Measurements from ENCODE around the gene BAZ2A.

DNA sequence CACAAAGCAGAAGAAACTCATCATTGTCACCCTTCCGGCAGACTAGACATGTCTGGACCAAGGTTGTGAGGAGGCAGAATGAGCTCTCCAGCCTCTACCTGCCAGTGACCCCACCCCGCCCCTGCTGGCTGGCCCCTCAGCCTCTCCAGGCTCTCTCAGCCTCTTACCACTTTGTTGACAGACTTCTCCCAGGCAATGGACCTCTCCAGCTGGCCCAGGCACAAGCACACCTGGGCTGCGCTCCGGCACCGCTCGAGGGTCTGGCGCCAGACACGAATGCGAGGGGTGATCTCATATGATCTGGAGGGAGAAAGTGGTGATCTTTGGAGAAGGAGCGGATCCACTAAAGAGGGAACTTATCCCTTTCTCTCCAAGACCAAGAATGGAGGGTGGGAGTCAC, 30.3 kb downstream of the BAZ2A start:
- TF ChIP-seq CTCF (IDR thresholded peaks at IDR 0.05) = no peak
- TF ChIP-seq POLR2AphosphoS5 (IDR thresholded peaks at IDR 0.05) = no peak
- no peak for TF ChIP-seq POLR2A (IDR thresholded peaks at IDR 0.05)

Data from prostate gland (tissue), 2 donors.